DMS153 (cell line): Measurements from ENCODE around the gene BTNL9.
"Not testable (repeated sequence)": the region's sequence is repeated elsewhere in the genome, so short reads cannot be mapped to it uniquely, and the experiment has no call there.

Experiments
- DNase-seq: peaks from one replicate; lab custom pipeline; 2025; lab: John Stamatoyannopoulos, UW

BTNL9 gene

DNA sequence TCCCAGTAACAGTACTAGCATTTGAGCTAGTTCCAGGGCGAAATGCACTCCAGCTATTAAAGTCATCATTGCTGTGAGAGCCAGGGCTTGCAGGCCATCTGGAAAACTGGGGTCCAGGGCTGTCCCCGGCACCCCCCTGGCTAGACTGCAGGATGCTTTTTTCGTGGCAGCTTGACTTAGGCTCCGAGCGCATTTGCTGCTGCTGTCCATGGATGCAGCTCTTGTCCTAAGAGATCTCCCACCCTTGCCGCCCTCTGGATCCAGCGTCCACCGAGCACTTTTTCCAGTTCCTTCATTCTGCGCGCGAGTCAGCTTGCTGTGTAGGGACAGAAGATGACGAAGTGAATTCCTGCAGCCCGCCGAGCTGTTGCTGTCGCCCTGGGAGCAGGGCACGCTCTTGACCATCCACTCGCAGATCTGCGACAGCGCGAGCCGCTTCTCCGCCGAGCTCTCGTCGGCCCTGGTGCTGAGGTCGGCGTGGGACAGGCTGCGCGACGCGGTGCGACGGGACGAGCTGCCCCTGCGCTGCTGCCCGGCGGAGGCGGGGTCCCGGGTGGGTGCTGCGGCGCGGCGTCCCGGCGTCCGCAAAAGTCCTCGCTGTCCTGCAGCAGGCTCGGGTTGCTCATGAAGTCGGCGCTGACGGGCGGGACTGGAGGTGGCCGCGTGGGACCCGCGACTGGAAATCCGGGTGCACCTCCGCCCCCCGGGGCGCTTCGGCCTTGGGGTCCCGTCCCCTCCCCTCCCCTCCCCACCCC is 60.2 kb downstream of the BTNL9 start:
- no peak for DNase-seq

- DNase-seq, result not testable (repeated sequence)
Measured at GRCh38 chr5:181101030-181101641, 61.1 kb downstream of the BTNL9 start.

DNA sequence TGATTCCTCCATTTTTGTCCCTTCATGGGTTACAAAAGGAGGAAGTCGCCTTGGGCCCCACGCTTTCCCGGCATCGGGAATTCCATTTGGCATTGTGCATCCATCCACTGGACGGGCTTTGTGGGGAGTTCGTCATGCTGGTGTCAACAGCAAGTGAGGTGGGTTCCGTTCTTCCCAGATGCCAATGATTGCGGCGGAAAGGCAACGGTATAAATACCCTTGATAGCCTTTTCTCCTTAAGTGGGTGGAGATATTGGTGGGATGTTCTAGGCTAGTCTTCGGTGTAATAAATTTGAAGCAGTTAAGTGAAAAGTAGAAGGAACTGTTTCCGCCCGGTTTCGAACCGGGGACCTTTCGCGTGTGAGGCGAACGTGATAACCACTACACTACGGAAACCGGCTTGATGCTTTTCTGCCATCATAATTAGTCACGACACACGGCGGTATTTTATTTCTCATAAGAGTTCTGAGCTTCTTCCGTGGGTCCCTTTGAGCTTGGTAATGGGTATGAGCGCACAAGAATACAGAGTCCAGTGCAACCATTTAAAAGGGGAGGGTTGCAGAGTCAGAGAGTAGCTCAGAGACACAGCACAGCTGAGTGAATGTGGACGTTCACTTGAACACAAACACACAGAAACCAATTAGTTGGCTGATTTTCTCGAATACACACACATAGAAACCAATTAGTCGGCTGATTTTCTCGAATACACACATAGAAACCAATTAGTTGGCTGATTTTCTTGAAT is 62.0 kb downstream of the BTNL9 start:
- not testable (repeated sequence) for DNase-seq

DNA sequence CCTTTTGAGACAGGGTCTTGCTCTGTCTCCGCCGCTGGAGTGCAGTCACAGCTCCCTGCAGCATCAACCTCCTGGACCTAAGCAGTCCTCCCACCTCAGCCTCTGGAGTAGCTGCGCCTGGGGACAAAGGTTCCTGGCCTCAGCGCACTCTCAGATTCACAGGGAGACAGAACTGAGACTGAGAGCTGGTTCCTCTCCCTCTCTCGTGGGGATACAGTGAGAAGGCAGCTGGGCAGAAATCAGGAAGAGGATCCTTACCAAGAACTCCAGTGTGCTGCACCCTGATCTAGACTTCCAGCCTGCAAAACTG is 64.1 kb downstream of the BTNL9 start:
- not testable (repeated sequence) for DNase-seq

DNA sequence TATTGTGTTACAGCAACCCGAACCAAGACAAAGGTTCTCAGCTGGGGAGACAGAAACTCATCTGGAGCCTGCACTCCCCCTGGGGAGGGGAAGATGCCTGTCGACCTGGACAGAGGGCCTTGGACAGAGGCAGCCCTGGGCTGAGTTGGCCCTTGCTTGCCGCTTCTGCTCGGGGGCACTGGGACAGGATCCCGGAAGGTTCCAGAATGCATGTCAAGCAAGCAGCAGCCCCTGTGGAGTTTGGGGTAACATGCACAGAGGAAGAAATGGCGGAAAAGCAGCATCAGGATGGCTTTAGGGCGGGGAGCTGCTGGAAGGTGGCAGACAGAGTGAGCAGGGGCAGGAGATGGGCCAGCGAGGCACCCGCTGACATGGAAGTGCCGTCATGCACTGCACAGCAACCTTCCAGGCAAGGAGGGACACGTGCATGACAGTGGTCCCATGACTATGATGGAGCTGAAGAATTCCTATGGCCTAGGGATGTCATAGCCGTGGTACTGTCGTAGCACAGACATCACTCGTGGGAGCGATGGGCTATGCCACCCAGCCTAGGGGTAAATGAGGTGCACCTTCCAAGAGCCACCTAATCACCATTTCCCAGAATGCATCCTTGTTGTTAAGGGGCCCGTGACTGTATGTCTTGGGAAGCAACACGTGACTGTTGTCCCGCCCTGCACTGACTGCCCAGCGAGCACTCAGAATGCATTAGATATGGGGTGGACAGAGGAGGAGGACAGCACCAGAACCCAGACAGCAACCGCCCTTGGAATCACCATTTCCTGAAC is 64.7 kb downstream of the BTNL9 start:
- not testable (repeated sequence) for DNase-seq

DNA sequence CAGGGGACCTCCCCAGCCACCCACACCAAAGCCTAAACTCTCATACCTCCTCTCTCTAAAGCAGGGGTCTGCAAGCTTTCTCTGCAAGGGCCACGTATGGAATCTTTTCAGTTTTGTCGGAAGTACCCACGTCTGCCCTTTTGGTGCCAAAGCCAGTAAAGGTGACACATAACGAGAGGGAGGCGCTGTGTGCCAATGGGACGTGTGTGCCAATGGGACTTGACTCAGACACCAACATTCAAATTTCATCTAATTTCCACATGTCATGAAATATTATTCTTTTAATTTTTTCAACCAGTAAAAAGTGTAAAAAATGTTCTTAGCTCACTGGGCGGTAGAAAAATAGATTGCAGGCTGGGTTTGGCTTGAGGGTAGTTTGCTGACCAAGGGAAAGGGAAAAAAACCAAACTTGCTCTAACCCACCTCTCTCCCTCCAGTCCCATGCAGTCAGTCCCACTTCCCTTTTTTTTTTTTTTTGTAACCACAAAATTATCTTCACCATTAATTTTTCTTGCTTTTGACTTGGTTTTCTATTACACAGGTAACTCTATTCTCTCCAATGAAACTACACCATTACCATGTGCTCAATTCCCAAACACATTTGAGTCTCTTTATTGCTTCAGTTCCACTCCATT is 65.4 kb downstream of the BTNL9 start:
- no peak for DNase-seq

- DNase-seq, result no peak
Measured at GRCh38 chr5:181107699-181108098, 67.6 kb downstream of the BTNL9 start.

DNA sequence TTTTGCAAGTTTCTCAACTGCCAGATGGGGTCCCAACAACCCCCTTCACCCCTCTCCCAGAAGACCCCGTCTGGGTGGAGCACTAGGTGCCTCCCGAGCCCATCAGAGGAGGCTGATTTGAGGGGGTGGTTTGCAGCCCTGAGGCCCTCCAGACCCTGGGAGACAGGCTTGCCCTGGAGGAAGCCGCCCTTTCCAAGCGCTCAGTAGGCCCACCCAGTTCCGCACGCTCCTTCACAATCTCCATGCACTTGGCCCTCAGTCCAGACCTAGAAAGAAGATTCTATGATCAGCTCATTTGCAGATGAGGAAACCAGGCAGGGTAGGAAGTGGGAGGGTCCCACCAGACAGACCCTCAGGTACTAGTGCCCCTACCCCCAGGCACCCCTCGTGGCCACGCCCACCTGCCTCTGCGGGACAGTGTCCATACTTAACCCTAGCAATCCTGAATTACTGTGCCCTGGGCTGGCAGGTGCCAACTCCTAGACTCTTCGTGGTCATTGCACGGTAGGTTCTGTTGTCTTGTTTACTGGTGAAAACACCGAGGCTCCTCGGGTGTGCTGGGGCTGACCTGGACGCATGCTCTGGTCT is 68.6 kb downstream of the BTNL9 start:
- no peak for DNase-seq

DNA sequence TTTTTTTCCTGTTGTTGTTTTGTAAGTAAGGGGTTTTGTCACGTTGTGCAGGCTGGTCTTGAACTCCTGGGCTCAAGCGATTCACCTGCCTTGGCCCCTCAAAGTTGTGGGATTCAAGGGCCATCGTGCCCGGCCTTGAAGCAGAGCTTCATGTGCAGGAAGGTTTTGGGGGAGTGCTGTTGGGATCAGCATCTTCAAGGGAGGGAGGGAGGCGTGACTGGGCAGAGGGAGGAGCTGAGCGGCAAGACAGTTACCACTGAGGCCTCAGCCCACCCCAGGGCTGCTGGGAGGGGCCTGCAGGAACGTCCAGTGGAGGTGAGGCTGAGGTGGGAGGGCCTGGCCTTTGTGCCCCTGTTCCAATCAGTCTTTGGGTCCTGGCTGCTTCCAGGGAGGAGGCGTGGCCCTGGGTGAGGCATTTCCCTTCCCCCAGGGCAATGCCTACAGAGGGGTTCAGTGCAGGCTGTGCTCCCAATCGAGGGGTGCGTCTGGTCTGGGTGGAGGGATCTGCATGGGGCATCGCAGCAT is 69.5 kb downstream of the BTNL9 start:
- DNase-seq, result no peak

DNA sequence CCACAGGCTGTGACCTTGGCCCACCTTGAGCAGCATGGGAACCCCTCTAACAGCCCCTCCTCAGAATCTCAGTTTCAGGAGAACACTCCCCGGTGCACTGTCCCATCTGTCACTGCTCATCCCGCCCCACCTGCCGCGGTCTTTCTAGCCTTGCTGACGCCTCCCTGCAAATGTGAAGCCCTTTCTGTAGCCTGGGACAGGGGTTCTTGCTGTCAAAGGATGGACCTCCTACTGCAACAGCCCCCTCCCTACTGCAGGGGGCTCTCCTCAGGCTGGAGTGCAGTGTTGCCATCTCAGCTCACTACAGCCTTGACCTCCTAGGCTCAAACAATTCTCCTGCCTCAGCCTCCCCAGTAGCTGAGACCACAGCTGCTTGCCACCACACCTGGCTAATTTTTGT is 70.9 kb downstream of the BTNL9 start:
- DNase-seq, result no peak
